HTERT RPE-1 (cell line): ENCODE data around the gene CDON.

Experiments
- in situ Hi-C: fragments of 300-500 bp; cut with MboI; formaldehyde crosslinking; loops from 4 replicates; pipeline ENCODE4 v1.14.3; 2020; ENCODE audit warnings: low sequenced_read_pairs

Gene CDON, protein sequence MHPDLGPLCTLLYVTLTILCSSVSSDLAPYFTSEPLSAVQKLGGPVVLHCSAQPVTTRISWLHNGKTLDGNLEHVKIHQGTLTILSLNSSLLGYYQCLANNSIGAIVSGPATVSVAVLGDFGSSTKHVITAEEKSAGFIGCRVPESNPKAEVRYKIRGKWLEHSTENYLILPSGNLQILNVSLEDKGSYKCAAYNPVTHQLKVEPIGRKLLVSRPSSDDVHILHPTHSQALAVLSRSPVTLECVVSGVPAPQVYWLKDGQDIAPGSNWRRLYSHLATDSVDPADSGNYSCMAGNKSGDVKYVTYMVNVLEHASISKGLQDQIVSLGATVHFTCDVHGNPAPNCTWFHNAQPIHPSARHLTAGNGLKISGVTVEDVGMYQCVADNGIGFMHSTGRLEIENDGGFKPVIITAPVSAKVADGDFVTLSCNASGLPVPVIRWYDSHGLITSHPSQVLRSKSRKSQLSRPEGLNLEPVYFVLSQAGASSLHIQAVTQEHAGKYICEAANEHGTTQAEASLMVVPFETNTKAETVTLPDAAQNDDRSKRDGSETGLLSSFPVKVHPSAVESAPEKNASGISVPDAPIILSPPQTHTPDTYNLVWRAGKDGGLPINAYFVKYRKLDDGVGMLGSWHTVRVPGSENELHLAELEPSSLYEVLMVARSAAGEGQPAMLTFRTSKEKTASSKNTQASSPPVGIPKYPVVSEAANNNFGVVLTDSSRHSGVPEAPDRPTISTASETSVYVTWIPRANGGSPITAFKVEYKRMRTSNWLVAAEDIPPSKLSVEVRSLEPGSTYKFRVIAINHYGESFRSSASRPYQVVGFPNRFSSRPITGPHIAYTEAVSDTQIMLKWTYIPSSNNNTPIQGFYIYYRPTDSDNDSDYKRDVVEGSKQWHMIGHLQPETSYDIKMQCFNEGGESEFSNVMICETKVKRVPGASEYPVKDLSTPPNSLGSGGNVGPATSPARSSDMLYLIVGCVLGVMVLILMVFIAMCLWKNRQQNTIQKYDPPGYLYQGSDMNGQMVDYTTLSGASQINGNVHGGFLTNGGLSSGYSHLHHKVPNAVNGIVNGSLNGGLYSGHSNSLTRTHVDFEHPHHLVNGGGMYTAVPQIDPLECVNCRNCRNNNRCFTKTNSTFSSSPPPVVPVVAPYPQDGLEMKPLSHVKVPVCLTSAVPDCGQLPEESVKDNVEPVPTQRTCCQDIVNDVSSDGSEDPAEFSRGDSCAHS (N-terminal part only)

DNA sequence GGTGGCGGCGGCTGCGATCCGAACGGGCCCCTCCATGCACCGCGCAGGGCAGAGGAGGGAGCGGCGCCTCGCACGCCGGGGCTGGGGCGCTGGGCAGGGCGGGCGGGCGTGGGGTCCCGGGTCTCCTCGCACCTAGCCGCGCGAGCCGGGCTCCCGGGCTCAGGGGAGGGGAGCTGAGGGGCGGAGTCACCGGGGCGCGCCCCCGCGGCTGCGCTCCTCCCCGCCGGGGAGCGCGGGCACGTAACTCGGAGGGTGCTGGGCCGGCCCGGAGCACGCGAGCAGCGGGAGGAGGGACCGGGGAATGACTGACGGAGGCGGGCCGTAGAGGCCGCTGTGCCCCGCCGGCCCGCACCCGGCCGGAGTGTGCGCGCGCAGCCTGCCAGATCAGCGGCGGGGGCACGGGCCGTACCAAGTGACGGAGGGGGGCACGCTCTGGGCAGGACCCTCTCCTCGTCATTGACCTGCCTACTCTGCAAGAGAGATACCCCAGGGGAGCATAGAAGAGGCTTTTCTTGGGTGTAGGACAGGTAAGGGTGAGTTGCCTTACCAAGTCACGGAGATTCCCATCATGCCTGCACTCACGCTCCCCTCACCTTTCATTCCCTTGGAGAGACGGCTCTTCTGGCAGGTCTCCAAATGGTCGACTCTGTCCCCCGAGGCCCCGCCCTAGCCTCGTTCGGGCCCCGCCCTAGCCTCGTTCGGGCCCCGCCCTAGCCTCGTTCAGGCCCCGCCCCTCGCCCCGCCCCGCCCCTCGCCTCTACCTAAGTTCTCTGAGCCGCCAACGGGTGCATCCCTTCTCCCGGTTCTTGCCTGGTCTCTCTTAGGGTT, at the start of gene CDON:
Gene CDON, minus strand, starts transcription at position 188 of the 828 bp plus-strand sequence. CDS start 39,390 bp downstream, outside the sequence.
- in situ Hi-C loops = no loop called here

DNA sequence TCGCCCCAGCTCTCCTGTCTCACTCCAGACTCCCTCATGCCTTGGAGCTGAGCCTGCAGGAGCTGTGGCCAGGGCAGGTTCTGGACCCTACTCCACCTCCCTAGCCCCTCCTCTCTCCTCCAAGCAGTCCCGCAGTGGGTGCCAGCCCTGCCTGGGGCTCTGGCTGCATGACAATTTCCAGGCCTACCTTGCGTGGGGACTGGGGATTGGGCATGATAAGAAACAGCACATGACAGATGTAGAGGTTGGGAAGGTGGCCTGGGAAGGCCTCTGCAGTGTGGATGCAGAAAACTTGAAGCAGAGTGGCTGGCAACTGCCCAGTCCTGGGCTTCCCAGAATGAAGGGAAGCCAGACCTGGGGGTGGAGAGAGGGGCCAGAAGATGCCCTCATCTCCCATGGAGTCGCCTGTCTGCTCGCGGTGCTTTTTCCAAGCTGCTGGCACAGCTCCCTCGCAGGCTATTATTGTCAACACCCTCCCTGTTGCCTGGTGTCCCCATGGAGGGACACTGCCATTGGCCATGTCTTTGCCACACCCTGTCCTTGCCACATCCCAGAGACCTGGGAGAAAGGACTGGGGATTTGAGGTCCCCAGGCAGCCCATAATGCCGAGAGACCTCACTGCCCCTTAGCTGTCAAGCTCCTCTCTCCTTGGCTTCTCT, 48.9 kb upstream of the CDON start:
- in situ Hi-C loops = no loop called here

DNA sequence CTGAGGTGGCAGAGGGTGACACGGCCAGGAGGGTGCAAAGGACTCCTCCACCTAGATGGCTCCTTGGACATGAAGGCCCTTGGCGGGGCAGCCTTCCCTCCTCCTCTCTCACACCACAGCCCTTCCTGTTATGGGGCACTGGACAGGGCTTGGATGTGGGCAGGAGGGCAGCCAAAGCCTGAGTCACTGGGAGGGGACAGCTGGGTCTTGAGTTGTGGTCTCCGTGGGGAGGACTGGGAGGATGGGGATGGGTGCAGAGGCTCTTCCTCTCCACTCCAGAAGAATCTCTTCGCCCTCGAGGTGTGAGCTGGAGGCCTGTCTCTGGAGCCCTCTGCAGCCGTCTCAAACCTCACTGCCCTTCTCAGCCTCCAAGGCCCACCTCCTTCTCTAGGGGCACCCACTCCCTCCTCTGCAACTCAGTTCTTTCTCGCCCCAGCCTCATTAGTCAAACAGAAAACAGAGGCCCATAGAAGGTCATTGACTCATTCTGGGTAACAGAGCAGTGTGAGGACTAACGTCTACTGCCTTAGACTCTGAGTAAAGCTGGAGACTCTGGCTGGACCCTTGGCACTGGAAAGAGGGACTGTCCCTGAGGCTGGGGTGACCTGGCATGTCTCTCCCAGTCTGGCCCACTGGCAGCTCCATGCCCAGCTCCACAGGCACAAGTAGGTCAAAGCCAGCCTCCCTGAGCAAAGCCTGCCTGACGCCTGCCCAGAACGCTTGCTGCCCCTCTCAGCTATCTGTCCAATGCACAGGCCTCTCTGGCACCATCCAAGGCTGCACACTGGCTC, 47.5 kb upstream of the CDON start:
- in situ Hi-C loops = no loop called here

DNA sequence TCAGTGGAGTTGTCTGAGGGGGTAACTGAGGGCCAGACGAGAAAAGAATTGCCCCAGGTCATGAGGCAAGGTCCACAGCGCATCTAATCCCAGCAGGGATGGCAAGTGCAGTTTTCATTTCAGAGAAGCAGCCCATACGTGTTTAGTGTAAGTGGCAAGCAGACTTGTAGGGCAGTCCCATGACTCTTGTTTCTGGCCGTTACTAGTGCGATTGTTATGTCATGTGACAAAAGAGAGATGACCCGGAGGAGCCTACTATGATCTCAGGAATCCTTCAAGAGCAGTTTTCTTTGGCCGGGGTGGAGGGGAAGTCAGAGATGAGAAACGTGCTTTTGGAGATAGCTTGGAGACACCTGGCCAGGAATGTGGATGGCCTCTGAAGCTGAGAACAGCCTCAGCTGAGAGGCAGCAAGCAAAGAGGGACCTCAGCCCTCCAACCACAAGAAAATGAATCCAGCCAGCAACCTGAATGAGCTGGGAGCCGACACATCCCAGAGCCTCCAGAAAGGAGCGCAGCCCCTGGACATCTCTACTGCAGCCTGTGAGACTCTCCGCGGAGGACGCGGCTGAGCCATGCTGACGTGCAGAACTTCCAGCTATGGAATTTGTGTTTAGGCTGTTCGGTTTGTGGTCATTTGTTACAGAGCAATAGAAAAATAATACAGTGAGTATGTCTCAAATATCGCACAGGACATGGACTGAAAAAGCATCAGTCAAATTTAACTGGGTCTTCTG, 44.1 kb upstream of the CDON start:
- in situ Hi-C loops = no loop called here

DNA sequence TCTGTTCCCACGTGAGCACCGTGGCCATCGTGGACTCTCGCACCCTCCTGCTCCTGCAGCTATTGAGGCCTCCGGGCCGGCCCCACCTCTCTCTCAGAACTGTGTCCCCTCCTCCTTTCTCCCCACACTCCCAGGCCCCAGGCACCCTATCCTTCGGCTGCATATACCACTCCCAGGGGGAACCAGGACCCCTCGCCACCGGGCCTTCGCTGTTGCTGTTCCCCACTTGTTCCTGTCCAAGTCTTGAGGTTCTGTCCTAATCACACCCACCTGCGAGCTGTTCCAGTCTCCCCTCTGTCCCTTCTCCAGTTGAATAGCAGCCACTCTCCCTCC, 43.0 kb upstream of the CDON start:
- in situ Hi-C loops = no loop called here

DNA sequence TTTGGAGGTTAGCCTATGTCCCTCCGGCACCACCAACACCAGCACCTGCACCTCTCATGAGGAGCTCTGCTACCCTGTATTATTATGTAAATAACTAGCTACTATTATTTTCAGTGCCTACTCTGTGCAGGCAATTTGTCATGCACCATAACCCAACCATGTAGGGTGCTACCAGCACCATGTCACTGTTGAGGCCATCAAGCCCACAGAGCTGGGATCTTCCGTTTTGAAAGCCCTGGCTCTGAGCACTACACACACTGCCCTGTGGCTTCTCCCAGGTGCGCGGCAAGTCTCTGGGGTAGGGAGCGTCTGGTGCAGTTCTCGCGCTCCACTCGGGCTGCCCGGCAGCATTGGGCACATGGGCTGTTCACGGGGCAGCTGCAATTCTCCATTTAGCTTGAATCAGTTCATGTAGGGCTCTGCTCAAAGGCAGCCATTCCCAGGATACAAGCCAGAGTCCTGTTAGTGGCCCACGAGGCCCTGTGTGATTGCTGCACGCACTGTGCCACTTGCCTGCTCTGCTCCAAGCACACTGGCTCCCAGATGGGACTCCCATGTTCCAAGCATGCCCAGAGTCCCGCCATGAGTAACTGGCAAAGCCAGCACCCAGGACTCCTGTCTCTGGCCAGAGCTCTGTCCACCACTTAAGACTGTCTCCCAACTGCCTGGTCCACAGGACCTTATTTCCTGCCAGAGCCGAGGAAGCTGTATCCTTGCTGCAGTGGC, 42.5 kb upstream of the CDON start:
- in situ Hi-C loops = no loop called here

DNA sequence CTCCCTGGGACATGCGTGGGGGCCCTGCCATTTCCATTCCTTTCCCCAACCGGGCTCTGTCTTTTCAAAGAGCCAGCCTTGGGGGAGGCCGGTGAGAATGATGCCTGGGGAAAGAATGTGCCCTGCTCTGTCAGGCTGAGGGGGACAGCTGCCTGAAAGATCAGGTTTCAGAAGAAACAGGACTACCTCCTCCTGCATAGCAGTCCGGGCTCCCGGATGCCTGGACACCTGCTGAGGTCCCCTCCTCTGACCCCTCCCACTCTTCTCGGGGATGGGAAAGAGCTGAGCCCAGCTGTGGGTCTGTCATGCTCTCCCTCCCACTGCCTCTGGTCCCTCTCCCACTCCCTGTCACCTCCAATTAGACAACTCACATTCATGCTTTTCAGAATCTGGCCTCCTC, 41.8 kb upstream of the CDON start:
- in situ Hi-C loops = no loop called here

DNA sequence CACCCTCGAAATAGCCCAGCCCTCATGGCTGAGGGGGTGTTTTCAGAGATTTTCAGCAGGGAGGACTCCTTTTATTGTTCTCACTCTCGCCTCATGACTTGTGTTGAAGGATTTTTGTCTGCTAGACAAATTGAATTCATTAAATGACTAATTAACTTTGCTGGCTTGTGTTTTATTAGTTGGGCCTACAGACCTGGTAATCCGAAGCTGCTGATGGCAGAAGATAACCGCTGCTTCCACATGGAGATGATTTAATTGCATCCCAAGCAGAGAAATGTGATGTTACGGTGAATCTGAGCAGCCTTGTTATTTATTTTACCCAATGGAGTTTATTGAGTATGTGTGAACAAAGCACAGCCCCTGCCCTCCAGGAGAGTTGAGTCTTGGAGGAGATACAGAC, 40.5 kb upstream of the CDON start:
- in situ Hi-C loops = no loop called here

DNA sequence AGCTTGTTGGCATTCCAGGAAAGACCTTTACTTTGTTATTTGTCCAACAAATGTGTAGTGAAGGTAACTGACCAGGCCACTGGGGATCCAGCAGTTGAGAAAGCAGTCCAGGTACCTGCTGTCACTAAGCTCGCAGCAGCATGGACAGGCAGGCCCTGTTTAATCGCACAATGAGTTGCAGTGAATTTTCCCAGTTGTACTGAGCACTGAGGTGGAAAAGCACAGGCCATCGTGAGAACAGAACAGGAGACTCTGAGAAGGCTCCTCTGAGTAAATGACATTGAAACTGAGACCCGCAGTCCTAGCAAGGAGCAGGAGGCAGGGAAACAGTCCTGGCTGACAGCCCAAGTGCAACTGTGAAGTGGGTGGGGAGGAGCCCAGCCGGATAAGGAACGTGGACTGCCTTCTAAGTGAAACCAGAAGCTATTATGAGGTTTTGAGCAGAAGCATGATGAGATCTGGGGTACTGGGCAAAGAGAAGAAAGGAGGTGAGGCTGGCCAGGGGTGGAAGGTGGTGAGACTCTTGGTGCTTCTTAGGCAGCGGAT, 39.8 kb upstream of the CDON start:
- in situ Hi-C loops = no loop called here

DNA sequence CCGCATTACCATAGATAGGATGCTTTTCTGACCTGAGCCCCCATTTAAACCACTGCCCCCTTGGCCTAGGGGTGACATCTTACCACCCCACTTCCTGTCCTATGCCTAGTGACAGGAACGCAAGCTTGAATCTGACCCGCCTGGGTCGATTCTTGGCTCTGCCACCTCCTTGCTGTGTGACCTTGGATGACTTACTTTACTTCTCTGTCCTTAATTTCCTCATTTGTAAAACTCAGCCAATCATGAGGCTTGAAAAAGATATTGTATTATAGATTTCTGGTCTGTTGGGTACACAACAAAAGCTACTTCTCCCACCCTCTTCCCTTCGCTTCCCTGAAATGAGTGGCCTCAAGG, 39.2 kb upstream of the CDON start:
- in situ Hi-C loops = no loop called here

DNA sequence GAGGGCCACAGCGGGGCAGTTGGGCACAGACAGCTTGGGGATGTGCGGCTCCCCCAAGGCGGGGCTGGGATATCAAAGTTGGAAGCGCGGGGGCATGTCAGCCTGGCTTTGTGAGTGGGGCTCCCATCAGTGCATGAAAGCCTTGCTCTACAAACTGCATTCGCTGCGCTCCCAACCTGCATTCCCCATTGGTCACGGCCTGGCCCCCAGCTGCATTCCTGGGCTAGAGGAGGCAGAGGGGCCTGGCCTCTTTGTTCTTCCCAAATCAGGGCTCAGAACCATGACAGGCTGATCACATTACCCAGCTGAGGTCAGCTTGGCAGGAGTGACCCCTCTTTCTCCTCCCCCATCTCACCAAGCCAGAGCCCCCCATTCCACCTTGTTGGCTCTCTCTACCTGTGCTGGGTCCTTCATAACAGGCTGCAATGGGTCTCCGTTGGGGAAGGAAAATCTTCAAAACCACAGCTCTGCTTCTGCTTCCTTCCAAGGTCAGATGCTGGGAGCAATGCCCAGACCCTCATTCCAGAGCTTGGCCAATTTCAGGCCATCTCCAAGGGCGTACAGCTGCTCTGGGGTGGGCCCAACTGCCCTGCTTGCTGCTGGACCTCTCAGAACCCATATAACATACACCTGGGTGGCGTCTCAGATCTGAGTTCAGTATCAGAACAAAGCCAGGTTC, 38.7 kb upstream of the CDON start:
- in situ Hi-C loops = no loop called here

DNA sequence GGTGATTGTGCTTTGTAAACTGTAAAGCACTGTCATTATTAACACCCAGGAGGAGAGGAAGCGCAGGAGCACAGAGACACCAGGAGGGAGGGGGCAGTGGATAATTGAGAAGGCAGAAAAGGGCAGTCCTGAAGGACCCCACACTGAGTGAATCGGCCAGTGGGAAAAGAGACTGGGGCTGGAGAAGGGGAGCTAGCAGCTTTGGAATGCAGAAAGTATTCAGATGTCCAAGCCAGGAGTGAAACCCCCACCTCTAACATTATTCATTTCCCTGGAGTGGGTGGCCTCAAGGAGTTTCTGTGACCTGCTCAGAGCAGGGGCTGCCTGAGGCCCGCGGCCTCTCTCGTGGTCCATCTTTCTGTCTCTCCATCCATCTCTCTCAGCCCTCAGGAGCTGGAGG, 38.0 kb upstream of the CDON start:
- in situ Hi-C loops = no loop called here

DNA sequence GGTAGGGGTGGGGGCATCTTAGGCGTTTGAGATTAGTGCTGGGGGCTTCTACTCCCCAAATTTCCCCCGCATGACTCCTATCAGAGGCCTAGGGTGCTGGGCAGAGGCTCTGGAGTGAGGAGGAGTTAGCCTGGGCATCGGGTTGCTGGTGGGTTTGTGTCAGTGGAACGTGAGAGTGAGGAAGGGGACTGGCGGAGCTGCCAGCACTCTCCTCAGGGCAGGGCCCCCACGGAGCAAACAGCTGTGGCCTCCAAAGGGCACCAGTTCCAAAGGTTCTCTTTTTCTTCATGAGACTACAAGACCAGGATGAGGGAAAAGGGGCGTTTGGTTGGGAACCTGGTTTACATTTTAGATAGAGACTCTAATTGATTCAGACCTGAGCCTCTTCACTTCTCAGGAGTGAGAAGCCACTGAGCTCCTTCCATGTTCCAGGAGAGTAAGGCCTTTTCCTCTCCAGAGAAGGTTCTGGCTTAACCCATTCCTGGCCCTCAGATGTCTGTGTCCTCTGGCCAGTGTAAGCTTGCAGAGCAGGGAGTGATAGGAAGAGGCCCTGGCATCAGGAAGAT, 35.6 kb upstream of the CDON start:
- in situ Hi-C loops = no loop called here

DNA sequence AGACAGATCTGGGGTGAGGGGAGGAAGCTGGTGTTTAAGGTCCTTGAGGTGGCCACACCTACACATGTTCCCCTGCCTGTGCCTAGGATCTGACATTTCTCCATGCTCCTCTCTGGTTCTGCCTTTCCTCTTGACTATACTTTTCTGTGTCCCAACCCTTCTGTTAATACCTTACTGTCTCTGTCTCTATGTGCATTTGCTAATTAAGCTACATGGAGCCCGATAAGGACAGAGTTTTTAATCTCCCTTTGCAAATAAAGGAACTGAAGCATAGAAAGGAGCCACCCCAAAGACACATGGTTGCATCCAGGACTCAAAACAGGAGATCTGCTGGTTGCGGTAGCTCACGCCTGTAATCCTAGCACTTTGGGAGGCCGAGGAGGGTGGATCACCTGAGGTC, 33.1 kb upstream of the CDON start:
- in situ Hi-C loops = no loop called here

DNA sequence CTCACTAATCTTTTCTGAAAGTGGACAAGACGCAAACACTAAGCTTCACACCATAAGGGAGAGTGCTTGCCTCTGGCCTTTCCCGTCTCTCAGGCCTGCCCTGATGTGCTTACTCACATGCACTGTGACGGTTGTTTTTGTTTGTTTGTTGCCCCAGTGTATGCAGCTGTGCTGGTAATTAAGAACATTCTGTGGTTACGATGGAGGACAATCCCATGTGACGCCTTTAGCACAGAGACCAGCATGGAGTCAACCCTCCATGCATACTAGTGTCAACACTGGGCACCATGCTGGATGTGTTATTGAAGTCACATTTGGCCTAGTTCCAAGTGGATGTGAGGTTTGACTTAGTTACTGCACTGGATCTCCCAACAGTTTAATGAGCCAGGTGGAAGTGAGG, 27.8 kb upstream of the CDON start:
- in situ Hi-C loops = no loop called here

DNA sequence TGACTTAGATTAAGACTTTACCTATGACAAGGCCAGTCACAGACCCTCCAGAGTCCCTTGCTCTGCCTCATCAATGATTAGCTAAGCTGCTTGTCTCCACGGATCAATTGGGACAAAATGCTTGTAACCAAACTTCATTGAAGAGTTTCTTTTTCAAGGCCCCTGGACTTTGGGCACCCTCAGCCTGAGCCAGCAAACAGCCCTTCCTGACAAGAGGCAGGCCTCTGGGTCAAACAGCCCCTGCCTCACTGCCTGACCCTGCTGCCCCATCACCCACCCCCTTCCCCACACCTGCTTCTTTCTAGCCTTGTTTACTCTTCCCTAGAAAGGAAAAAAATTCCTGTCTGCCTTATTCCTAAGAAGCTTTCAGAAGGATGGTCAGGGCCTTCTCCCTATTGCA, 26.3 kb upstream of the CDON start:
- in situ Hi-C loops = no loop called here

DNA sequence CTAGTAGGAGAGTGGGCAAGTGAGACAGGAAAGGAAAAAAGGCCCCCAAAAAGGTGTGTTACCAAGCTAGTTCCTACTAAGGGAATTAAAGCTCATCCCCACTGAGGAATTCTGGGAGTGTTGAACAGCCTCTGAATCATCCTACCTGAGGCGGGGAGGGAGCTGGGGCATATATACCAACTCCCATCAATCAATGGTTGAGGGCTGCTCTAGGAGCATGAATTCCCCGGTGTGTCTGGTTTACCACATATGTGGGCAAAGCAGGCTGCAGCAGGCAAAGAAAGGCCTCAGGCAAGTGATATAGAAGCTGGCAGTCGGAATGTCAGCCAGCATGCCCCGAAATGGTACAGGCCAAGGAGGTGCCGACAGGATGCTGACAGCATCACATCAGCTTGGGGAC, 23.6 kb upstream of the CDON start:
- in situ Hi-C loops = no loop called here
